ENCODE data around the gene RPS6KB1.
A peak's percentile ranks its signal among the peaks of the same experiment; 100 is the strongest.
"Not testable (repeated sequence)": the region's sequence is repeated elsewhere in the genome, so short reads cannot be mapped to it uniquely, and the experiment has no call there.

The RPS6KB1 gene

GRCh38 chr17:59859444-59860025, 33.4 kb upstream of the RPS6KB1 start:
- TF ChIP-seq CTCF (IDR thresholded peaks at IDR 0.05; ENCODE audit: low read length, missing control alignments) = peak; percentile 63
- DNase-seq (ENCODE audit: low read depth) = peak; percentile 84
- H3K4me3 ChIP-seq (replicated peaks; ENCODE audit: low read depth, low read length) = no peak overlapping the region

GRCh38 chr17:59863616-59864015, 29.3 kb upstream of the RPS6KB1 start:
- H3K4me3 ChIP-seq (replicated peaks; ENCODE audit: low read depth, low read length) = no peak overlapping the region
- no peak for DNase-seq (ENCODE audit: low read depth)
- no peak for TF ChIP-seq CTCF (IDR thresholded peaks at IDR 0.05; ENCODE audit: low read length, missing control alignments)

GRCh38 chr17:59869941-59870218, 23.0 kb upstream of the RPS6KB1 start:
- no peak for DNase-seq (ENCODE audit: low read depth)
- no peak for TF ChIP-seq CTCF (IDR thresholded peaks at IDR 0.05; ENCODE audit: low read length, missing control alignments)
- H3K4me3 ChIP-seq (replicated peaks; ENCODE audit: low read depth, low read length) = no peak overlapping the region

- no peak for DNase-seq (ENCODE audit: low read depth)
These were observed 22.4 kb upstream of the RPS6KB1 start for GRCh38 chr17:59870482-59870881.

GRCh38 chr17:59872351-59872750, 20.6 kb upstream of the RPS6KB1 start:
- DNase-seq (ENCODE audit: low read depth) = no peak
- H3K4me3 ChIP-seq (replicated peaks; ENCODE audit: low read depth, low read length) = no peak overlapping the region

More at GRCh38 chr17:59870482-59870881, 22.4 kb upstream of the RPS6KB1 start:
- no peak overlapping the region for H3K4me3 ChIP-seq (replicated peaks; ENCODE audit: low read depth, low read length)
- no peak for TF ChIP-seq CTCF (IDR thresholded peaks at IDR 0.05; ENCODE audit: low read length, missing control alignments)

GRCh38 chr17:59873414-59873813, 19.5 kb upstream of the RPS6KB1 start:
- not testable (repeated sequence) for H3K4me3 ChIP-seq (replicated peaks; ENCODE audit: low read depth, low read length); DNase-seq (ENCODE audit: low read depth)

More at GRCh38 chr17:59872351-59872750, 20.6 kb upstream of the RPS6KB1 start:
- TF ChIP-seq CTCF (IDR thresholded peaks at IDR 0.05; ENCODE audit: low read length, missing control alignments) = no peak

GRCh38 chr17:59874376-59874775, 18.5 kb upstream of the RPS6KB1 start:
- DNase-seq (ENCODE audit: low read depth) = no peak
- TF ChIP-seq CTCF (IDR thresholded peaks at IDR 0.05; ENCODE audit: low read length, missing control alignments) = no peak
- no peak overlapping the region for H3K4me3 ChIP-seq (replicated peaks; ENCODE audit: low read depth, low read length)

All from fibroblast of pulmonary artery (primary cell).